ENCODE results near the gene LRRC45. TPM values are rescaled to one million over a fixed set of nuclear protein-coding genes. Genes with fewer than 3 reads are reported as not detected.

Gene LRRC45
- total and polyA plus RNA-seq, 12 donors: 1.2 to 24.5 (median 12.6) TPM

- no peaks in the 10 kb centered on the region for H3K27me3 ChIP-seq
- H3K4me3 ChIP-seq: no peak overlapping the region
- TF ChIP-seq CTCF (IDR thresholded peaks at IDR 0.05) (no peak), POLR2A (IDR thresholded peaks at IDR 0.05) (no peak)
- WGBS, 4 donors: 77 to 88% (median 86%) methylated on average over 7 to 14 of the region's 14 CpGs
- intact Hi-C loops (cut with DNase I): no loop called here
- no peaks in the 10 kb centered on the region for H3K9me3 ChIP-seq (replicated peaks in 1 of 3)
- peaks cover 0 to 69% of the 10 kb centered on the region in 2 donors for H3K36me3 ChIP-seq (replicated peaks in 1 of 2)
- H3K4me1 ChIP-seq (replicated peaks in 1 of 2): peaks cover 18 to 24% of the 10 kb centered on the region in 2 donors
- H3K27ac ChIP-seq: no peak overlapping the region
- peak in 1 of 7 donors; percentile 4 for DNase-seq
Observed at GRCh38 chr17:82060614-82061013, 37.5 kb downstream of the LRRC45 start.

- intact Hi-C loops (cut with DNase I): no loop called here
- 88 to 89% (median 88%) methylated on average over 23 to 34 of the region's 34 CpGs; no CpG with 5 or more reads in 1 of the 4 donors for WGBS, 4 donors
- H3K4me3 ChIP-seq: no peak overlapping the region
- DNase-seq: no peak
- H3K36me3 ChIP-seq (replicated peaks in 1 of 2): peaks cover 0 to 62% of the 10 kb centered on the region in 2 donors
- H3K27me3 ChIP-seq: no peaks in the 10 kb centered on the region
- no peaks in the 10 kb centered on the region for H3K9me3 ChIP-seq (replicated peaks in 1 of 3)
- TF ChIP-seq CTCF (IDR thresholded peaks at IDR 0.05) (no peak), POLR2A (IDR thresholded peaks at IDR 0.05) (no peak)
- peaks cover 23 to 30% of the 10 kb centered on the region in 2 donors for H3K4me1 ChIP-seq (replicated peaks in 1 of 2)
- no peak overlapping the region for H3K27ac ChIP-seq
Observed at GRCh38 chr17:82061047-82061925, 38.2 kb downstream of the LRRC45 start.

GRCh38 chr17:82062076-82062983 is 39.2 kb downstream of the LRRC45 start:
- no peak for TF ChIP-seq POLR2A (IDR thresholded peaks at IDR 0.05)
- TF ChIP-seq CTCF (IDR thresholded peaks at IDR 0.05): no peak
- no peak for DNase-seq
- no peak overlapping the region for H3K4me3 ChIP-seq
- no peaks in the 10 kb centered on the region for H3K9me3 ChIP-seq (replicated peaks in 1 of 3)
- peaks cover 18 to 24% of the 10 kb centered on the region in 2 donors for H3K4me1 ChIP-seq (replicated peaks in 1 of 2)
- peaks cover 0 to 51% of the 10 kb centered on the region in 2 donors for H3K36me3 ChIP-seq (replicated peaks in 1 of 2)
- intact Hi-C loops (cut with DNase I): no loop called here
- H3K27me3 ChIP-seq: no peaks in the 10 kb centered on the region
- WGBS, 4 donors: 71 to 86% (median 76%) methylated on average over 9 to 24 of the region's 24 CpGs
- no peak overlapping the region for H3K27ac ChIP-seq

GRCh38 chr17:82062984-82063368 is 39.9 kb downstream of the LRRC45 start:
- 72 to 92% (median 82%) methylated on average over 4 to 9 of the region's 9 CpGs for WGBS, 4 donors
- peaks cover 12 to 17% of the 10 kb centered on the region in 2 donors for H3K4me1 ChIP-seq (replicated peaks in 1 of 2)
- TF ChIP-seq POLR2A (IDR thresholded peaks at IDR 0.05): no peak
- no peak for TF ChIP-seq CTCF (IDR thresholded peaks at IDR 0.05)
- DNase-seq: no peak
- intact Hi-C loops (cut with DNase I): no loop called here
- H3K9me3 ChIP-seq (replicated peaks in 1 of 3): no peaks in the 10 kb centered on the region
- H3K27ac ChIP-seq: no peak overlapping the region
- no peak overlapping the region for H3K4me3 ChIP-seq
- peaks cover 0 to 45% of the 10 kb centered on the region in 2 donors for H3K36me3 ChIP-seq (replicated peaks in 1 of 2)
- H3K27me3 ChIP-seq: no peaks in the 10 kb centered on the region

Measured in adrenal gland (tissue), 12 donors.